ENCODE data around the gene NAA35. TPM values are rescaled to one million over a fixed set of nuclear protein-coding genes. Genes with fewer than 3 reads are reported as not detected.

NAA35 gene
- polyA plus RNA-seq, 2 of the 4 experiments (the other 2 are of a cell fraction): 24.9 to 42.4 TPM

DNA sequence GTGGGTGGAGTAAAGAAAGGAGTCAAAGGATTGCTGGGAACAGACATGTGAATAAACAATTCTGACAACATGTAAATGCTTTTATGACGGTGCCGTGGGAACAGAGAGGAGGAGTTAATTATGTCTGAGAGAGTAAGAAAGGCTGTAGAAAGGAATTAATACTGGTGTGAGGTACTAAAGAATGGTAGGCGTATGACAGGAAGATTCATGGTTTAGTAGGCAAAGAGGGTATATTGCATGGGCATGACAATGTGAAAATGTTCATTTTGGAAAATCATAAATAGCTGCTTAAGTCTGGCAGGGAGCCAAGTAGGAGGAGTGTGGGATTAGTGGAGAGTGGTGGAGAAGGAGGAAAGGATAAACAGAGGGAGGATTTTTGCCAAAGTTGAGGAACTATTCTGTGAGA lies 19.7 kb downstream of the NAA35 start:
- no peak for TF ChIP-seq CBX8 (IDR thresholded peaks at IDR 0.05)
- no peak for TF ChIP-seq PHF8 (IDR thresholded peaks at IDR 0.05; ENCODE audit: borderline replicate concordance, low read depth)
- TF ChIP-seq, protein P1, sequence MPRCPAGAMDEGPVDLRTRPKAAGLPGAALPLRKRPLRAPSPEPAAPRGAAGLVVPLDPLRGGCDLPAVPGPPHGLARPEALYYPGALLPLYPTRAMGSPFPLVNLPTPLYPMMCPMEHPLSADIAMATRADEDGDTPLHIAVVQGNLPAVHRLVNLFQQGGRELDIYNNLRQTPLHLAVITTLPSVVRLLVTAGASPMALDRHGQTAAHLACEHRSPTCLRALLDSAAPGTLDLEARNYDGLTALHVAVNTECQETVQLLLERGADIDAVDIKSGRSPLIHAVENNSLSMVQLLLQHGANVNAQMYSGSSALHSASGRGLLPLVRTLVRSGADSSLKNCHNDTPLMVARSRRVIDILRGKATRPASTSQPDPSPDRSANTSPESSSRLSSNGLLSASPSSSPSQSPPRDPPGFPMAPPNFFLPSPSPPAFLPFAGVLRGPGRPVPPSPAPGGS (IDR thresholded peaks at IDR 0.05): no peak
- TF ChIP-seq NPAS2 (CRISPR knock-in tag; IDR thresholded peaks at IDR 0.05; ENCODE audit: borderline replicate concordance): no peak
- no peak for TF ChIP-seq ZSCAN20 (CRISPR knock-in tag; IDR thresholded peaks at IDR 0.05)
- no peak for TF ChIP-seq KDM1A (IDR thresholded peaks at IDR 0.05; ENCODE audit: low read depth)
- no peak for TF ChIP-seq HES2 (IDR thresholded peaks at IDR 0.05)
- TF ChIP-seq KDM5A (IDR thresholded peaks at IDR 0.05): no peak
- no peak for TF ChIP-seq ZC3H11A (IDR thresholded peaks at IDR 0.05)
- TF ChIP-seq HEYL (CRISPR knock-in tag; IDR thresholded peaks at IDR 0.05): no peak
- no peak for TF ChIP-seq EP300 (IDR thresholded peaks at IDR 0.05)
- TF ChIP-seq MYC (IDR thresholded peaks at IDR 0.05; ENCODE audit: borderline replicate concordance, low read length): no peak
- TF ChIP-seq BHLHE40 (IDR thresholded peaks at IDR 0.05; ENCODE audit: low read depth, low read length): no peak
- no peak for TF ChIP-seq EHF (CRISPR knock-in tag; IDR thresholded peaks at IDR 0.05)
- TF ChIP-seq HDAC2 (IDR thresholded peaks at IDR 0.05): no peak
- TF ChIP-seq CTCF (IDR thresholded peaks at IDR 0.05): no peak
- TF ChIP-seq FOSB (CRISPR knock-in tag; IDR thresholded peaks at IDR 0.05): no peak
- TF ChIP-seq CHD2 (IDR thresholded peaks at IDR 0.05; ENCODE audit: low read length, partially characterized antibody): no peak
- no peak for FAIRE-seq
- Histone ChIP-seq H3K4me1 (no peaks in the 10 kb centered on the region), H3K27ac (no peak overlapping the region), H3K9me3 (no peaks in the 10 kb centered on the region), H3K4me3 (no peak overlapping the region), H3K4me2 (no peak overlapping the region)
- CTCF ChIA-PET: no interaction called here
- WGBS (ENCODE audit: missing lambda C conversion rate): 80% methylated on average over 3 of the region's 3 CpGs
- no peak for ATAC-seq
- POLR2A ChIA-PET: no interaction called here
- no peak for DNase-seq (ENCODE audit: low read depth in 1 of 2, low spot score in 1 of 2)

DNA sequence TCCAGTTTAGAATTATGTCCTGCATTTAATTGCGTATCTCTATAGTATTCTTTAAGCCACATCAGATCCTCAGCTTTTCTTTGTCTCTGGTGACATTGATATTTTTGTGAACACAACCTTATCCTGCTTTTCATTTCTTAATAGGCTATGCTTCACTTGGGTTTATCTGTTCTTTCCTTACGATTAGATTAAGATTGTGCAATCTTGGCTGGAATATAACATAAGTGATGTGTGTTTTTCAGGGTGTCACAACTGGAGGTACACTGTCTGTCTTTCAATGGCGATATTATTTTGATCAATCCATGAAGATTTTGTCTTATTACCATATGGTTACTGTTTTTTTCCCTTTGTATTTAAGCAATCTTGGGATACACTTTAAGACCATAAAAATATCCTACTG lies 23.6 kb downstream of the NAA35 start:
- ATAC-seq (no peak), FAIRE-seq (no peak), DNase-seq (ENCODE audit: low read depth in 1 of 2, low spot score in 1 of 2) (no peak)
- H3K4me3 ChIP-seq: no peak overlapping the region
- no peak for TF ChIP-seq FOSL2 (IDR thresholded peaks at IDR 0.05)
- TF ChIP-seq FOSL2 (CRISPR knock-in tag; IDR thresholded peaks at IDR 0.05): no peak
- no peak for TF ChIP-seq HOXA7 (CRISPR knock-in tag; IDR thresholded peaks at IDR 0.05)
- peak in 1 of 2 experiments; percentile 57; a peak in 1 of 4 replicates for TF ChIP-seq CEBPB (IDR thresholded peaks at IDR 0.05)
- no peak for TF ChIP-seq FOSB (CRISPR knock-in tag; IDR thresholded peaks at IDR 0.05)
- ChIA-PET CTCF (no interaction called here), POLR2A (no interaction called here)
- WGBS (ENCODE audit: missing lambda C conversion rate): 90% methylated on average over 3 of the region's 3 CpGs
- no peaks in the 10 kb centered on the region for H3K9me3 ChIP-seq
- H3K4me2 ChIP-seq: no peak overlapping the region
- no peaks in the 10 kb centered on the region for H3K4me1 ChIP-seq
- no peak overlapping the region for H3K27ac ChIP-seq

- Histone ChIP-seq H3K4me1 (no peaks in the 10 kb centered on the region), H3K4me3 (no peak overlapping the region), H3K27ac (no peak overlapping the region), H3K4me2 (no peak overlapping the region), H3K9me3 (no peaks in the 10 kb centered on the region)
- no peak for TF ChIP-seq PHF8 (IDR thresholded peaks at IDR 0.05; ENCODE audit: borderline replicate concordance, low read depth)
- peak; percentile 12 for TF ChIP-seq MAFK (IDR thresholded peaks at IDR 0.05; ENCODE audit: partially characterized antibody)
- 89% methylated on average over 3 of the region's 3 CpGs for WGBS (ENCODE audit: missing lambda C conversion rate)
- FAIRE-seq (no peak), DNase-seq (ENCODE audit: low read depth in 1 of 2, low spot score in 1 of 2) (no peak), ATAC-seq (no peak)
- POLR2A ChIA-PET: no interaction called here
- CTCF ChIA-PET: interaction anchor here (0.6 kb wide), 1 partner anchor 43 kb away, joined by 3 read pairs; no protein-coding TSS in a partner anchor
Observed at GRCh38 chr9:85964949-85965348, 24.0 kb downstream of the NAA35 start.
